Spleen (tissue), 11 donors: ENCODE results near the gene PCAT7. TPM values are rescaled to one million over a fixed set of nuclear protein-coding genes. Genes with fewer than 3 reads are reported as not detected.
"Not testable (repeated sequence)": the region's sequence is repeated elsewhere in the genome, so short reads cannot be mapped to it uniquely, and the experiment has no call there.

Experiments used
- DNase-seq: peaks from one replicate; pipeline ENCODE4 v3.0.0-alpha.2; 2020
- H3K27ac ChIP-seq, 8 donors: fragments of 200-600 bp; sonication (generic) in 7 of 8; 1 replicate in 4 of 8; 2 replicates in 4 of 8; pipeline versions ENCODE4 v1.5.0 to v1.8.0; 2016 to 2021; ENCODE audit warnings: inconsistent platforms in 4 of 8, mild to moderate bottlenecking in 4 of 8, moderate library complexity in 1 of 8
- H3K27me3 ChIP-seq, 7 donors: fragments of 200-600 bp; sonication (generic) in 6 of 7; replicated peaks in 1 of 7; 1 replicate in 4 of 7; 2 replicates in 3 of 7; pipeline versions ENCODE4 v1.5.0 to v1.8.0; 2016 to 2021; ENCODE audit warnings: inconsistent platforms in 3 of 7, mild to moderate bottlenecking in 1 of 7
- H3K36me3 ChIP-seq, 6 donors: fragments of 200-600 bp; sonication (generic) in 5 of 6; 1 replicate in 4 of 6; 2 replicates in 2 of 6; pipeline versions ENCODE4 v1.5.0 to v1.8.0; 2016 to 2021; ENCODE audit warnings: inconsistent platforms in 2 of 6
- H3K4me1 ChIP-seq, 6 donors: fragments of 200-600 bp; sonication (generic) in 5 of 6; 1 replicate in 3 of 6; 2 replicates in 3 of 6; pipeline versions ENCODE4 v1.5.0 to v1.8.0; 2016 to 2021; ENCODE audit warnings: inconsistent platforms in 3 of 6
- H3K4me3 ChIP-seq, 8 donors: fragments of 200-600 bp; sonication (generic) in 7 of 8; 1 replicate in 4 of 8; 2 replicates in 4 of 8; pipeline versions ENCODE4 v1.5.0 to v1.8.0; 2016 to 2021; ENCODE audit warnings: inconsistent platforms in 4 of 8, mild to moderate bottlenecking in 4 of 8, moderate library complexity in 2 of 8
- H3K9me3 ChIP-seq, 8 donors: fragments of 200-600 bp; sonication (generic) in 7 of 8; 1 replicate in 4 of 8; 2 replicates in 4 of 8; pipeline versions ENCODE4 v1.5.0 to v1.8.0; 2016 to 2021; ENCODE audit warnings: inconsistent platforms in 4 of 8
- POLR2A ChIP-seq, 3 donors: fragments of 450-650 bp; IDR thresholded peaks; one replicate each; pipeline ENCODE4 v1.5.1; 2017; ENCODE audit warnings: antibody characterized with exemption in 3 of 3, mild to moderate bottlenecking in 1 of 3
- POLR2AphosphoS5 ChIP-seq, 3 donors: sonication (generic); formaldehyde crosslinking; IDR thresholded peaks; one replicate each; pipeline ENCODE4 v1.5.1; 2017; ENCODE audit warnings: antibody characterized with exemption in 3 of 3
- WGBS, 5 donors: extraction: QIAGEN DNeasy Blood & Tissue Kit in 3 of 5; methylation state at CpG; one replicate each; pipeline versions ENCODE4 v1.1.5 to v1.1.7; 2013 to 2018; 5-methylcytosine and 5-hydroxymethylcytosine counted together
- intact Hi-C: fragments of 100-400 bp; cut with DNase I; formaldehyde crosslinking; loops from one replicate; pipeline ENCODE4 v1.15.0; 2023; ENCODE audit warnings: low total_unique reads
- polyA plus RNA-seq, 3 donors: library from polyadenylated mRNA; stranded (reverse); fragments of 200-250 nt; gene quantifications; one replicate each; pipeline ENCODE4 v1.2.1, GENCODE V29; 2013
- total RNA-seq, 7 donors: library from RNA; depleted of rRNA in 3 of 7; stranded (reverse); fragments of >200 nt in 3 of 7; fragmentation: NEBNext Ultra II Directional in 4 of 7; extraction: Animal tissue kit (Norgen Biotek cat#: 25700) in 4 of 7; gene quantifications; one replicate each; pipeline versions ENCODE4 v1.1.0 to v1.2.1, GENCODE V29; 2016 to 2021
- TF ChIP-seq, protein P1 (sequence below), 11 experiments: fragments of 200-600 bp in 7 of 11; fragments of 450-650 bp in 4 of 11; sonication (generic) in 4 of 11; IDR thresholded peaks in 8 of 11; conservative IDR thresholded peaks in 3 of 11; 1 replicate in 7 of 11; 2 replicates in 4 of 11; pipeline versions ENCODE4 v1.4.0 to v1.8.0; 2016 to 2021; ENCODE audit warnings: antibody characterized with exemption in 11 of 11, inconsistent platforms in 4 of 11, mild to moderate bottlenecking in 1 of 11
- donor health status: healthy with polysubstance abuse.
- donor health status: DM: no; HTN: no; CAD: no; lungs with moderate emphysema.
- donor health status: DM: no; HTN: no; CAD: no.
- donor health status: Bipolar disorder and iron deficiency.
- donor health status: healthy.
- donor health status: DM: no; HTN: no; CAD: no.
- donor health status: DM: yes; HTN: yes; CAD: no.

Gene PCAT7
- total and polyA plus RNA-seq, 10 donors = 0.03 to 0.05 TPM; not detected in 8

DNA sequence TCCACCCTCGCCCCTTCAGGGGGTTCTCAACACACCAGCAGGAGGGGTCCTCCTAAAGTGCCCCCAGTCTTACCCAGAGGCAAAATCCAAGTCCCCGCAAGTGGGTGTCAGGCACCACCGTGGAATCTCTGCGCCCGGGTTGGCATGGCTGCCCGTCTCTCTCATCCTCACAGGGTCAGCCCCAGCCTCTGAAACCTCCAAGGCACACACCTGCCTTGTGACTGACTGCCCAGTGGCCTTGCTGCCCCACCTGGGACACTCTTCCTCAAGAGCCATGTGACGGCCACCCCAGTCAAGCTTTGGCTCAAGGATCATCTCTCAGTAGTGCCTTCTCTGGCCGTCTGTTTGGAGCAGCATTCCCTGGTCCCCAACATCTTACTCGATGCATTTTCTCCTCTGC lies 33.8 kb downstream of the PCAT7 start:
- H3K36me3 ChIP-seq = no peaks in the 10 kb centered on the region
- H3K4me3 ChIP-seq = no peak overlapping the region
- 78 to 86% (median 83%) methylated on average over 9 of the region's 9 CpGs for WGBS, 5 donors
- intact Hi-C loops = no loop called here
- TF ChIP-seq, protein P1, sequence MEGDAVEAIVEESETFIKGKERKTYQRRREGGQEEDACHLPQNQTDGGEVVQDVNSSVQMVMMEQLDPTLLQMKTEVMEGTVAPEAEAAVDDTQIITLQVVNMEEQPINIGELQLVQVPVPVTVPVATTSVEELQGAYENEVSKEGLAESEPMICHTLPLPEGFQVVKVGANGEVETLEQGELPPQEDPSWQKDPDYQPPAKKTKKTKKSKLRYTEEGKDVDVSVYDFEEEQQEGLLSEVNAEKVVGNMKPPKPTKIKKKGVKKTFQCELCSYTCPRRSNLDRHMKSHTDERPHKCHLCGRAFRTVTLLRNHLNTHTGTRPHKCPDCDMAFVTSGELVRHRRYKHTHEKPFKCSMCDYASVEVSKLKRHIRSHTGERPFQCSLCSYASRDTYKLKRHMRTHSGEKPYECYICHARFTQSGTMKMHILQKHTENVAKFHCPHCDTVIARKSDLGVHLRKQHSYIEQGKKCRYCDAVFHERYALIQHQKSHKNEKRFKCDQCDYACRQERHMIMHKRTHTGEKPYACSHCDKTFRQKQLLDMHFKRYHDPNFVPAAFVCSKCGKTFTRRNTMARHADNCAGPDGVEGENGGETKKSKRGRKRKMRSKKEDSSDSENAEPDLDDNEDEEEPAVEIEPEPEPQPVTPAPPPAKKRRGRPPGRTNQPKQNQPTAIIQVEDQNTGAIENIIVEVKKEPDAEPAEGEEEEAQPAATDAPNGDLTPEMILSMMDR (IDR thresholded peaks at IDR 0.05 in 8 of 11, conservative IDR thresholded peaks at IDR 0.05 in 3 of 11) = no peak
- TF ChIP-seq POLR2AphosphoS5 (IDR thresholded peaks at IDR 0.05) = no peak
- no peak for TF ChIP-seq POLR2A (IDR thresholded peaks at IDR 0.05)
- no peaks in the 10 kb centered on the region for H3K9me3 ChIP-seq
- no peak overlapping the region for H3K27ac ChIP-seq
- no peak for DNase-seq
- H3K4me1 ChIP-seq = peaks cover 0 to 11% (median 0%) of the 10 kb centered on the region in 6 donors
- peaks cover 0 to 23% (median 0%) of the 10 kb centered on the region in 7 donors for H3K27me3 ChIP-seq

DNA sequence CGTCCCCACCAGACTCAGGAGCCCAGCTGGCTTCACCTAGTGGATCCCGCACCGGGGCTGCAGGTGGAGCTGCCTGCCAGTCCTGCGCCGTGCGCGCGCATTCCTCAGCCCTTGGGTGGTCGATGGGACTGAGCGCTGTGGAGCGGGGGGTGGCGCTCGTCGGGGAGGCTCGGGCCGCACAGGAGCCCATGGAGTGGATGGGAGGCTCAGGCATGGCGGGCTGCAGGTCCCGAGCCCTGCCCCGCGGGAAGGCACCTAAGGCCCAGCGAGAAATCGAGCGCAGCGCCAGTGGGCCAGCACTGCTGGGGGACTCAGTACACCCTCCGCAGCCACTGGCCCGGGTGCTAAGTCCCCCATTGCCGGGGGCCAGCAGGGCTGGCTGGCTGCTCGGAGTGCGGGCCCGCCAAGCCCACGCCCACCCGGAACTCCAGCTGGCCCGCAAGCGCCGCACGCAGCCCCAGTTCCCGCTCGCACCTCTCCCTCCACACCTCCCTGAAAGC lies 36.2 kb downstream of the PCAT7 start:
- 68 to 100% (median 82%) methylated on average over 2 to 35 of the region's 38 CpGs for WGBS, 5 donors
- H3K4me3 ChIP-seq, DNase-seq, H3K9me3 ChIP-seq, intact Hi-C loops, H3K27ac ChIP-seq, H3K36me3 ChIP-seq: not testable (repeated sequence)
- Histone ChIP-seq H3K4me1 (peaks cover 0 to 10% (median 0%) of the 10 kb centered on the region in 6 donors), H3K27me3 (peaks cover 0 to 23% (median 0%) of the 10 kb centered on the region in 7 donors)

DNA sequence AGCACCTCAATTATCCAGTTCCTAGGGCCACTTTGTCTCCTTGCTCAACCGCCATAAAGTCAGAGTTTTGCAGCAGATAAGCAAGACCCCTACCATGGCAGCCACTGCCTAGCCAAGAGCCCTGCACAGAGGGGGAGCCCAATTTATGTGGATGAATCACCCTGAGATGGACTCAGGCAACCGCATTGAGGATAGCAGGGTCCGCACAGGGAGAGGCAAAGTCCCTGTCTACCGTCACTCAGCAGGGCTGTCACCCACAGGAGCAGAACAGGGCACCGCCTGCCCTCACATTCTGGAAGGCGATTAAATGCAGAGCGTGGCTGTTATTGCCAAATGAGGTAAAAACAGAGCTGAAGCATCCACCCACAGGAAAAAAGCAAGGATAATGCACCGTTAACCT lies 37.0 kb downstream of the PCAT7 start:
- no peak for DNase-seq
- TF ChIP-seq, protein P1 (IDR thresholded peaks at IDR 0.05 in 8 of 11, conservative IDR thresholded peaks at IDR 0.05 in 3 of 11) = no peak
- no peak for TF ChIP-seq POLR2AphosphoS5 (IDR thresholded peaks at IDR 0.05)
- no peak for TF ChIP-seq POLR2A (IDR thresholded peaks at IDR 0.05)
- H3K9me3 ChIP-seq = no peaks in the 10 kb centered on the region
- no peak overlapping the region for H3K4me3 ChIP-seq
- intact Hi-C loops = no loop called here
- no peak overlapping the region for H3K27ac ChIP-seq
- H3K4me1 ChIP-seq = peaks cover 0 to 2% (median 0%) of the 10 kb centered on the region in 6 donors
- H3K27me3 ChIP-seq = peaks cover 0 to 23% (median 0%) of the 10 kb centered on the region in 7 donors
- 90 to 95% (median 93%) methylated on average over 8 of the region's 8 CpGs for WGBS, 5 donors
- no peaks in the 10 kb centered on the region for H3K36me3 ChIP-seq

DNA sequence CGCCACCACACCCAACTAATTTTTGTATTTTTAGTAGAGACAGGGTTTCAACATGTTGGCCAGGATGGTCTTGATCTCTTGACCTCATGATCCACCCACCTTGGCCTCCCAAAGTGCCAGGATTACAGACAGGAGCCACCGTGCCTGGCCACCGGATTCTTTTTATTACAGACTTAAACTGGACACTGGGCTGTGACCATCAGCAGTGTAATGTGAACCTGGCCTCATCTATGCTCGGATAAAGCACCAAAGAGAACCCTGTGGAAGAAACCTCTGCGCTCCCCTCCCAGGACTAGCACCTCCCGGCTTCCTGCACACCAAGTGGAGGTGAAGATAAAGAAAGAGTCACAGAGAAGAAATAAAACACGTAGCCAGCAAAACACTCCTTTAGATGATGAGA lies 37.8 kb downstream of the PCAT7 start:
- H3K27ac ChIP-seq, DNase-seq: not testable (repeated sequence)
- WGBS, 5 donors = 56 to 86% (median 80%) methylated on average over 7 of the region's 7 CpGs

DNA sequence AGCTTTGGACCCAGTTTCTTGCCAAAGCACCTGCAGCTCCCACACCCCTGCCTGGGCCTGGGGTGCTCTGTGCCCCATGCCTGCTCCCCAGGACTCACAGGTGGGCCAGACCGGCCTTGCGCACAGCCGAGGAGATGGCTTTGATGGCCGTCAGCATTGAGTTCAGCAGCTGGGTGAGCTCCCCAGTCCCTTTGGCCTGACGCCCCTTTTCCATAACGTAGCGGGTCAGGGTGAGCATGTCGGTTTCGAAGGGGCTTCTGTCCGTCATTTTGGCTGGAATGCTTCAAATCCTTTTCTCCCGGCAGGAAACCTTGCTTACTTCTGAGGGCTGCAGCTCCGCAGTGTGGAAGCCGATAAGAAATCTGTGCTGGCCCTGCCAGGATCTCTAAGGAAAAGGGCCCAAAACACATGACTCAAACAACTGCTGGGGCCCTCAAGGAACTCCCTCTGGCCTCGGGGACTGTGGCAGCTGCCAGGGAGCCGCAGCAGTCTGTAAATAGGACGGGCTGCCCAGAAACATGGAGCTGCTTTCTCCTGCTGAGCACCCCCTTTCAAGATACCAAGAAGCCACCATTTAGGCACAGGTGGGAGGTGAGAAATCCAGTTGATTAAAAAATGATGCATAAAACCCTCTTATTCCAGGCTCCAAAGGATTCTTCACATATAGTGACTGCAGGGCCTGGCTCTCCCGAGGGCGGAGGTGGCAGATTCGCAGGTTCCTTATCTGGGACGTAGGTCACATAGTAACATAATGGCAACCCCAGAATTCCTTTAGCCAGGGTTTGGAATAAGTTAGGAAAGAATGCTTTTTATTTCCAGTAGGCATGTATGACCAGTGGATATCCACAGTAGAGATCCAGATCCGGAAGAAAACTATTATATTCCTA lies 38.8 kb downstream of the PCAT7 start, which contains the start of gene FBP2:
FBP2 (minus strand) TSS at position 366 of the 887 bp plus-strand sequence; CDS start at position 268, 98 bp downstream.
- no peak for TF ChIP-seq POLR2A (IDR thresholded peaks at IDR 0.05)
- no peak for TF ChIP-seq POLR2AphosphoS5 (IDR thresholded peaks at IDR 0.05)
- TF ChIP-seq, protein P1 (IDR thresholded peaks at IDR 0.05 in 8 of 11, conservative IDR thresholded peaks at IDR 0.05 in 3 of 11) = no peak
- Histone ChIP-seq H3K4me1 (no peaks in the 10 kb centered on the region), H3K36me3 (no peaks in the 10 kb centered on the region), H3K9me3 (no peaks in the 10 kb centered on the region), H3K4me3 (no peak within 1 kb of the TSS), H3K27me3 (peaks cover 0 to 19% (median 0%) of the 10 kb centered on the region in 7 donors), H3K27ac (no peak within 1 kb of the TSS)
- no peak for DNase-seq
- intact Hi-C loops = no loop called here
- WGBS, 5 donors = 78 to 88% (median 84%) methylated on average over 21 of the region's 21 CpGs

More for the DNA sequence above, 37.8 kb downstream of the PCAT7 start:
- H3K36me3 ChIP-seq, H3K4me3 ChIP-seq, intact Hi-C loops, H3K9me3 ChIP-seq, H3K4me1 ChIP-seq: not testable (repeated sequence)
- H3K27me3 ChIP-seq = peaks cover 0 to 23% (median 0%) of the 10 kb centered on the region in 7 donors
